ENCODE data around the gene RACGAP1.

RACGAP1 gene

DNA sequence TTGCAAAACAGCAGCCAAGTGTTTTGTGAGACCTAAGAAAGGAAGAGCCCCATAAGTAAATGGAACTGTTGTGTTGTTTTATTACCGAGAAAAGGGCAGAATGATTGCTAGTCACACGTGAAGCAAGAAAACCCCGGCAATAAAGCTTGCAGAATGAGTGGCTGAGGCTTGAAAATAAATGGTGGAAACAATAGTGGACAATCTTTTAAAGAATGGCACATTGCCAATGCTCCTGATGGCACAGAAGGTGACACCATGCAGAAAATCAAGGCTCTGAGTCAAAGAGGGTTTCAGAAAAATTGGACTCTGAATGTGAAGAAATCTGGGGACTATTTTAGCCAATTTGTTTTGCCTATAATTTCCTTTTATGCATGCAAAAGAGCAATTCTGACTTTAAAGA is 78.8 kb downstream of the RACGAP1 start:
- no peak overlapping the region for H2AFZ ChIP-seq (ENCODE audit: insufficient read depth, low read length, poor library complexity)
- no peak overlapping the region for H2BK12ac ChIP-seq (ENCODE audit: low read length)
- no peak overlapping the region for H3K18ac ChIP-seq (ENCODE audit: low read length)
- H3K9me3 ChIP-seq (ENCODE audit: insufficient read depth, low read depth, low read length): no peaks in the 10 kb centered on the region
- no peak for DNase-seq
- H3K79me1 ChIP-seq (ENCODE audit: low read length): no peaks in the 10 kb centered on the region
- no peak overlapping the region for H2AK5ac ChIP-seq (ENCODE audit: low read length)
- peaks cover 0 to 2% of the 10 kb centered on the region in 2 experiments for H3K4me1 ChIP-seq (ENCODE audit: control insufficient read depth in 1 of 2, insufficient read depth in 2 of 2, low read length in 2 of 2)
- WGBS (ENCODE audit: extremely low coverage, insufficient coverage, insufficient read length): no CpG with 5 or more reads among the region's 3 CpGs
- H4K91ac ChIP-seq (ENCODE audit: low read depth, low read length): no peak overlapping the region
- H3K14ac ChIP-seq (ENCODE audit: low read length): no peak overlapping the region
- no peaks in the 10 kb centered on the region for H3K27me3 ChIP-seq (ENCODE audit: insufficient read depth, low read length)
- H3K23ac ChIP-seq (ENCODE audit: low read length): no peak overlapping the region
- no peaks in the 10 kb centered on the region for H3K36me3 ChIP-seq (ENCODE audit: control insufficient read depth in 1 of 2, insufficient read depth in 2 of 2, low read length in 2 of 2)
- no peak overlapping the region for H2BK5ac ChIP-seq (ENCODE audit: low read depth, low read length, poor library complexity)
- no peak overlapping the region for H3K27ac ChIP-seq (ENCODE audit: low read depth, low read length)
- no peak overlapping the region for H2BK120ac ChIP-seq (ENCODE audit: insufficient read depth, low read length, poor library complexity)
- no peak overlapping the region for H3K9ac ChIP-seq (ENCODE audit: low read length)
- no peak overlapping the region for H3K4me2 ChIP-seq (ENCODE audit: low read length)
- no peak overlapping the region for H4K8ac ChIP-seq (ENCODE audit: low read depth, low read length)
- no peak overlapping the region for H3K4ac ChIP-seq (ENCODE audit: low read depth, low read length)
- H3K4me3 ChIP-seq (ENCODE audit: low read depth, low read length): no peak overlapping the region
- no peaks in the 10 kb centered on the region for H3K79me2 ChIP-seq (ENCODE audit: control insufficient read depth, insufficient read depth, low read length, poor library complexity)
- no peak overlapping the region for H4K12ac ChIP-seq (ENCODE audit: low read depth, low read length)

- no CpG with 5 or more reads among the region's 9 CpGs for WGBS (ENCODE audit: extremely low coverage, insufficient coverage, insufficient read length)
- no peak overlapping the region for H2BK120ac ChIP-seq (ENCODE audit: insufficient read depth, low read length, poor library complexity)
- no peaks in the 10 kb centered on the region for H3K79me2 ChIP-seq (ENCODE audit: control insufficient read depth, insufficient read depth, low read length, poor library complexity)
Observed at GRCh38 chr12:49946086-49946485, 79.2 kb downstream of the RACGAP1 start.

GRCh38 chr12:49945394-49946080 is 79.8 kb downstream of the RACGAP1 start:
- Histone ChIP-seq H3K36me3 (ENCODE audit: control insufficient read depth in 1 of 2, insufficient read depth in 2 of 2, low read length in 2 of 2) (no peaks in the 10 kb centered on the region), H3K79me2 (ENCODE audit: control insufficient read depth, insufficient read depth, low read length, poor library complexity) (no peaks in the 10 kb centered on the region), H2BK5ac (ENCODE audit: low read depth, low read length, poor library complexity) (no peak overlapping the region), H3K23ac (ENCODE audit: low read length) (no peak overlapping the region), H3K14ac (ENCODE audit: low read length) (no peak overlapping the region), H4K91ac (ENCODE audit: low read depth, low read length) (no peak overlapping the region), H3K4ac (ENCODE audit: low read depth, low read length) (no peak overlapping the region), H3K18ac (ENCODE audit: low read length) (no peak overlapping the region), H2AFZ (ENCODE audit: insufficient read depth, low read length, poor library complexity) (peak overlapping the region; percentile 59), H3K4me2 (ENCODE audit: low read length) (peak overlapping the region; percentile 64), H3K4me3 (ENCODE audit: low read depth, low read length) (no peak overlapping the region), H2BK120ac (ENCODE audit: insufficient read depth, low read length, poor library complexity) (no peak overlapping the region), H3K4me1 (ENCODE audit: control insufficient read depth in 1 of 2, insufficient read depth in 2 of 2, low read length in 2 of 2) (peaks cover 0 to 2% of the 10 kb centered on the region in 2 experiments), H2AK5ac (ENCODE audit: low read length) (no peak overlapping the region), H3K79me1 (ENCODE audit: low read length) (no peaks in the 10 kb centered on the region), H2BK12ac (ENCODE audit: low read length) (no peak overlapping the region), H4K8ac (ENCODE audit: low read depth, low read length) (no peak overlapping the region), H3K9ac (ENCODE audit: low read length) (no peak overlapping the region), H3K27me3 (ENCODE audit: insufficient read depth, low read length) (no peaks in the 10 kb centered on the region), H4K12ac (ENCODE audit: low read depth, low read length) (no peak overlapping the region), H3K27ac (ENCODE audit: low read depth, low read length) (no peak overlapping the region), H3K9me3 (ENCODE audit: insufficient read depth, low read depth, low read length) (no peaks in the 10 kb centered on the region)
- no CpG with 5 or more reads among the region's 28 CpGs for WGBS (ENCODE audit: extremely low coverage, insufficient coverage, insufficient read length)
- peak; percentile 73 to 83 for DNase-seq

More at GRCh38 chr12:49946086-49946485, 79.2 kb downstream of the RACGAP1 start:
- Histone ChIP-seq H3K9me3 (ENCODE audit: insufficient read depth, low read depth, low read length) (no peaks in the 10 kb centered on the region), H2BK5ac (ENCODE audit: low read depth, low read length, poor library complexity) (no peak overlapping the region), H3K27ac (ENCODE audit: low read depth, low read length) (no peak overlapping the region), H4K8ac (ENCODE audit: low read depth, low read length) (no peak overlapping the region), H4K91ac (ENCODE audit: low read depth, low read length) (no peak overlapping the region), H3K27me3 (ENCODE audit: insufficient read depth, low read length) (no peaks in the 10 kb centered on the region), H3K14ac (ENCODE audit: low read length) (no peak overlapping the region), H3K4ac (ENCODE audit: low read depth, low read length) (no peak overlapping the region), H3K23ac (ENCODE audit: low read length) (no peak overlapping the region), H3K9ac (ENCODE audit: low read length) (no peak overlapping the region), H3K4me2 (ENCODE audit: low read length) (no peak overlapping the region), H2AFZ (ENCODE audit: insufficient read depth, low read length, poor library complexity) (no peak overlapping the region), H2BK12ac (ENCODE audit: low read length) (no peak overlapping the region), H4K12ac (ENCODE audit: low read depth, low read length) (no peak overlapping the region), H3K79me1 (ENCODE audit: low read length) (no peaks in the 10 kb centered on the region), H2AK5ac (ENCODE audit: low read length) (no peak overlapping the region), H3K4me1 (ENCODE audit: control insufficient read depth in 1 of 2, insufficient read depth in 2 of 2, low read length in 2 of 2) (peaks cover 0 to 2% of the 10 kb centered on the region in 2 experiments), H3K18ac (ENCODE audit: low read length) (no peak overlapping the region), H3K36me3 (ENCODE audit: control insufficient read depth in 1 of 2, insufficient read depth in 2 of 2, low read length in 2 of 2) (no peaks in the 10 kb centered on the region), H3K4me3 (ENCODE audit: low read depth, low read length) (no peak overlapping the region)
- DNase-seq: peak in 1 of 2 donors; percentile 32

DNA sequence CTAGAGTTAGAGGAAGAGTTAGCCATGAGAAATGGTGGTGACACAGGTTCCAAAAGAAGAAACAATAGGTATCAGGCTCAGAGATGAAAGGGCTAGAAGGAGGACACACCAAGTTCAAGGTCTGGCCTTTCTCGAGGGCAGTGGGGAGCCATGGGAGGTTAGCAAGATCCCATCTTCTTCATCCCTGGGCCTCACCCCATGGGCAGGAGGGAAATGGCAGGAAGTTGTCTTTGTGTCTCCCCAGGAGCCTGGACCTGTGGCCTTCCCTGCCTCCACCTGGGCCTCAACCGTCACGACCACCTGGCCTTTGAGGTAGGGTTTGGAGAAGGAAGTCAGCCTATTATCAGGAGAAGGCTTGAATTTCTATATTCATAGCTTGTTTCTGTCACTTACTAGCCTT is 80.6 kb downstream of the RACGAP1 start:
- H3K23ac ChIP-seq (ENCODE audit: low read length): no peak overlapping the region

More for the DNA sequence above, 80.6 kb downstream of the RACGAP1 start:
- Histone ChIP-seq H4K12ac (ENCODE audit: low read depth, low read length) (no peak overlapping the region), H3K9me3 (ENCODE audit: insufficient read depth, low read depth, low read length) (no peaks in the 10 kb centered on the region), H3K36me3 (ENCODE audit: control insufficient read depth in 1 of 2, insufficient read depth in 2 of 2, low read length in 2 of 2) (no peaks in the 10 kb centered on the region), H2BK5ac (ENCODE audit: low read depth, low read length, poor library complexity) (no peak overlapping the region), H4K8ac (ENCODE audit: low read depth, low read length) (no peak overlapping the region), H3K79me1 (ENCODE audit: low read length) (no peaks in the 10 kb centered on the region), H3K14ac (ENCODE audit: low read length) (no peak overlapping the region), H3K4me1 (ENCODE audit: control insufficient read depth in 1 of 2, insufficient read depth in 2 of 2, low read length in 2 of 2) (peaks cover 0 to 2% of the 10 kb centered on the region in 2 experiments), H2BK12ac (ENCODE audit: low read length) (no peak overlapping the region), H3K9ac (ENCODE audit: low read length) (no peak overlapping the region), H3K27ac (ENCODE audit: low read depth, low read length) (no peak overlapping the region), H3K18ac (ENCODE audit: low read length) (no peak overlapping the region), H3K4ac (ENCODE audit: low read depth, low read length) (no peak overlapping the region), H2AK5ac (ENCODE audit: low read length) (no peak overlapping the region), H2BK120ac (ENCODE audit: insufficient read depth, low read length, poor library complexity) (no peak overlapping the region), H3K4me2 (ENCODE audit: low read length) (no peak overlapping the region), H4K91ac (ENCODE audit: low read depth, low read length) (no peak overlapping the region), H3K27me3 (ENCODE audit: insufficient read depth, low read length) (no peaks in the 10 kb centered on the region), H2AFZ (ENCODE audit: insufficient read depth, low read length, poor library complexity) (no peak overlapping the region), H3K4me3 (ENCODE audit: low read depth, low read length) (no peak overlapping the region), H3K79me2 (ENCODE audit: control insufficient read depth, insufficient read depth, low read length, poor library complexity) (no peaks in the 10 kb centered on the region)
- WGBS (ENCODE audit: extremely low coverage, insufficient coverage, insufficient read length): no CpG with 5 or more reads among the region's 3 CpGs
- no peak for DNase-seq

Data from trophoblast cell (in vitro differentiated cells and primary cell).